Activated gamma-delta T cell treated with Interleukin-2 at 50 U/mL for 16 hours (primary cell): ENCODE data around the gene LRCH2.

Experiments
- DNase-seq: peaks from one replicate; pipeline ENCODE4 v3.0.0-alpha.2; 2020

The LRCH2 gene

GRCh38 chrX:115192244-115192700, 41.6 kb downstream of the LRCH2 start:
- DNase-seq, result no peak

DNA sequence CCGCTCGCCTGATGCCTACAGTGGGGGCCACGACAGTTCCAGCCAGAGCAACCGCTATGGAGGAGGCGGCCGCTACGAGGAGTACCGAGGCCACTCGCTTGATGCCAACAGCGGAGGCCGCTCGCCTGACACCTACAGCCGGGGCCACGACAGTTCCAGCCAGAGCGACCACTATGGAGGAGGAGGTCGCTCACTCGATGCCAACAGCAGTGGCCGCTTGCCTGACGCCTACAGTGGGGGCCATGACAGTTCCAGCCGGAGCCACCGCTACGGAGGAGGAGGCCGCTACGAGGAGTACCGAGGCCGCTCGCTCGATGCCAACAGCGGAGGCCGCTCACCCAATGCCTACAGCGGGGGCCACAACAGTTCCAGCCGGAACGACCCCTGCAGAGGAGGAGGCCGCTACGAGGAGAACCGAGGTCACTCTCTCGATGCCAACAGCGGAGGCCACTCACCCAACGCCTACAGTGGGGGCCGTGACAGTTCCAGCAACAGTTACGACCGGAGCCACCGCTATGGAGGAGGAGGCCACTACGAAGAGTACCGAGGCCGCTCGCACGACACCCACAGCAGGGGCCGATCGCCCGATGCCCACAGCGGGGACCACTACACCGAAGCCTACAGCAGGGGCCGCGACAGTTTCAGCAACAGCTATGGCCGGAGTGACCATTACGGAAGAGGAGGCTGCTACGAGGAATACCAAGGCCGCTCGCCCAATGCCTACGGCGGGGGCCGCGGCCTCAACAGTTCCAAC, 42.2 kb downstream of the LRCH2 start:
- no peak for DNase-seq

DNA sequence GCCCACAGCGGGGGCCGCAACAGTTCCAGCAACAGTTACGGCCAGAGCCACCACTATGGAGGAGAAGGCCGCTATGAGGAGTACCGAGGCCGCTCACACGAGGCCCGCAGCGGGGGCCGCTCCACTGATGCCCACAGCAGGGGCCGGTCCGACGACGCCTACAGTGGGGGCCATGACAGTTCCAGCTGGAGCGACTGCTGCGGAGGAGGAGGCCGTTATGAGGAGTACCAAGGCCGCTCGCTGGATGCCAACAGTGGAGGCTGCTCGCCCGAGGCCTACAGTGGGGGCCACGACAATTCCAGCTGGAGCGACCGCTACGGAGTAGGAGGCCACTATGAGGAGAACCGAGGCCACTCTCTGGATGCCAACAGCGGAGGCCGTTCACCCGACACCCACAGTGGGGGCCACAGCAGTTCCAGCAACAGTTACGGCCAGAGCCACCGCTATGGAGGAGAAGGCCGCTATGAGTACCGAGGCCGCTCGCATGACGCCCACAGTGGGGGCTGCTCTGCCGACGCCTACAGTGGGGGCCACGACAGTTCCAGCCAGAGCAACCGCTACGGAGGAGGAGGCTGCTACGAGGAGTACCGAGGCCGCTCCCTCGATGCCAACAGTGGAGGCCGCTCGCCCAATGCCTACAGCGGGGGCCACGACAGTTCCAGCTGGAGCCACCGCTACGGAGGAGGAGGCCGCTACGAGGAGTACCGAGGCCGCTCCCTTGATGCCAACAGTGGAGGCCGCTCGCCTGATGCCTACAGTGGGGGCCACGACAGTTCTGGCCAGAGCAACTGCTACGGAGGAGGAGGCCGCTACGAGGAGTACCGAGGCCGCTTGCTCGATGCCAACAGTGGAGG, 43.0 kb downstream of the LRCH2 start:
- no peak for DNase-seq

DNA sequence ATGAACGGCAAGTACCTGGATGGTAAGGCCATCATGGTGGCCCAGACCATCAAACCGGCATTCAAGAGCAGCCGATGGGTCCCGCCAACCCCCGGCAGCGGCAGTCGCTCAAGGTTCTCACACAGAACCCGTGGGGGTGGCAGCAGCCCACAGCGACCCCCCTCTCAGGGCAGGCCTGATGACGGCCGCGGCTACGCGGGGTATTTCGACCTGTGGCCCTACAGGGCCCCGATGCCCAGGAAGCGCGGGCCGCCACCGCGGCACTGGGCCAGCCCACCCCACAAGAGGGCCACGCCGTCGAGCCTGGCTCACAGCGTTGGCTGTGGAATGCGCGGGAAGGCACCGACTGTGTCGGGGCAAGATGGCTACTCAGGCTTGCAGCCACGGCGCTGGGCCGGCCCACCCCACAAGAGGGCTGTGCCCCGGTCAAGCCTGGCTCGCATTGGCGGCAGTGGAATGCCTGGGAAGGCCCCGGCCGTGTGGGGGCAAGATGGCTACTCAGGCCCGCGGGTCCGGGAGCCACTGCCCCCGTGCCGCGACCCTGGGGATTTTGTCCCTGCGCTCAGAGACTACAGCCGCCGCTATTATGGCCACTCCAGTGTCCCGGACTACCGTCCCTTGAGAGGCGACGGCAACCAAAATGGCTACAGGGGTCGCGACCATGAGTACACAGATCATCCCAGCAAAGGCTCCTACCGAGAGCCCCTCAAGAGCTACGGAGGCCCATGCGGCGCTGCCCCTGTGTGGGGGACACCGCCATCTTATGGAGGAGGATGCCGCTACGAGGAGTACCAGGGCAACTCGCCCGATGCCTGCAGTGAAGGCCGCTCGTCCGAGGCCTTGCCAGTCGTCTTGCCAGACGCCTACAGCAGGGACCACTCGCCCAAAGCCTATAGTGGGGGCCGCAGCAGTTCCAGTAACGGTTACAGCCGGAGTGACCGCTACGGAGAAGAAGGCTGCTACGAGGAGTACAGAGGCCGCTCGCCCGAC, 44.0 kb downstream of the LRCH2 start:
- DNase-seq, result no peak

- DNase-seq, result no peak
These were observed 44.8 kb downstream of the LRCH2 start, which contains the start of gene RBMXL3 for GRCh38 chrX:115189110-115189509. TSS of gene RBMXL3 (plus strand) at chrX:115189410. CDS start at chrX:115189442, 32 bp downstream.

DNA sequence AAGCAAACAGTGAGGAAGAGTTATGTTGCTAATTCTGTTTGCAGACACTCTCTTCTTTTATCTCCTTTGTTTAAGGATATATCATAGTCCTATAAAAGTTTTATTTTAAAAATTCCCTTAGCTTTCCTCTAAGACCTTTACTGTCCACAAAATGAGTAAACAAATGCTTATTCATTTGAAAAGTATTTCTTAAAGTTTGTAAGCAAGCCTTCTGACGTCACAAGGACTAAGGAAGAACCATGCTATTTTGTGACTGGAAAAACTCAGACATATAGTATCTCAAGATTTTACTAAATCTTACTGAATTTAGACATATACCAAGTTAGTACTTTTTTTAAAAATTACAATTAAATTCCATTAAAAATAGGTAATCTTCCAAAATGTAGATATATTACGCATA, 49.9 kb downstream of the LRCH2 start:
- no peak for DNase-seq

GRCh38 chrX:115178473-115178872, 55.4 kb downstream of the LRCH2 start:
- no peak for DNase-seq

DNA sequence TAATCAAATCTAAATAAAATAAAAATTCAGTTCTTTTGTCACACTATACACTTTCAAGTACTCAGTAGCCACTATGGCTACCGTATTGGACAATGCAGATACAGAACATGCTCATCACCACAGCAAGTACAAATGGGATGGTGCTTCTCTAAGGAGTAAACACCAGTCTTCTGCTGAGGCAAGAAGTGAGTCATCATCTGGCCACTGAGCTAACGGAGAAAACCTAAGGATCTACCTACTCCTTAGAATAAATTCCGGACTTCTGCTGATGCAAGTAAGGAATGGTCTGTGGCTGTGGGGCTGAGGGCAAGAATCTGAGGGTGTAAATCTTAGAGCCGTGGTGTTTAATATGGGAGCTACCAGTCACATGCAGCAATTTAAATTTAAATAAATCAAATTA, 56.0 kb downstream of the LRCH2 start:
- DNase-seq, result no peak

GRCh38 chrX:115174548-115174947, 59.3 kb downstream of the LRCH2 start:
- DNase-seq, result no peak

DNA sequence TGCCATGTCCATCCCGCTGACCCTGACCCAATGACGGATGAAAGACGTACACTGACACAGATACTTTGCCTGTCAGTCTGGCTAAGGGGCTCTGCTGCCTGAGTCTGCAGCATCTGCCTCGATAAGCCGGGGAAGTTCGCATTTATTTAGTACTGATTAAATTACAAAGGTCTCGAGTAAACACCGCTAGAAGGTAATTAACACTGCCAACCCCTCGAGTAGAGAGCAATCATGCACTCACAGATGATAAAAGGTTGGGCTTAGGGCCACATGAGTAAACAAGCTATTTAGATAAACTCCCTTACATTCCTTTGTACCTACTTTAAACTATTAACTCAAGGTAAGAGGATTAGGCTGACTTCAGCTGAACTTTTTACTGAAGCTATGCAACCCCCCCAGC, 60.7 kb downstream of the LRCH2 start:
- no peak for DNase-seq

DNA sequence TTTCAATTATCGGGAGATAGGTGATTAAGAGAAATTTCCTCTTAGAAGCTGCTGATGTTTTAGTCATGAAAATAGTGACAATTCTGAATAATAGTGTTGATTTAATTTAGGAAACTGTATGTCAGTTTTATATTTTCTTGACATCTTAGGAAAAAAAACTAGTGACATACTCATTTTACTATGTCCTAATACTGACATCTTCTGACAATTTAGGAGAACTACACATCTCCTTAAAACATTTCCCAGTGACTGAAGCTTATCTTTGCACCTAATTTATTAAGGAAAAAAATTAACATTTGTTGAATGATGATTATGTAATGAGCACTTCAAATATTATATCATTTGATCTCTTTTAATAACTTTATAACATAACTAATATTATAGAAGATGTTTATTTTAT, 86.7 kb downstream of the LRCH2 start:
- no peak for DNase-seq

GRCh38 chrX:115142057-115142456, 91.8 kb downstream of the LRCH2 start:
- DNase-seq, result no peak

DNA sequence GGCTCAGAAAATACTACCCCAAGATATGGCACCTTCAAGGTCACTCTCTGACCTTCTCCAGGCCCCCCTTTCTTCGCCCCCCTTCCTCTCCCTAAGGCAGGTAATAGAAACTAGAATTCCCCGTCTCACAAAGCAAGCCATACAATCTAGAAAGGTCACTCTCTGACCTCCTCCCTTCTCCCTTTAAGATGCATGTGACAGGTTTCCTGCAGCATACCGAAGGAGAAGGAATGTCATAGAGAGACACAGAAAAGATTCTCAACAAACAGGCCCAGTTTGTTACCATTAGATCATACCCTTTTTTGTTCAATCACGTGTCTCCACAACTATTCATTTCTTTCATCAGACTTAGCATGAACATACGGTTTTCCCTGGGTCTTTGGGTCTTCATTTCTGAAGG, 95.9 kb downstream of the LRCH2 start:
- no peak for DNase-seq

GRCh38 chrX:115134382-115134781, 99.5 kb downstream of the LRCH2 start:
- DNase-seq, result no peak

DNA sequence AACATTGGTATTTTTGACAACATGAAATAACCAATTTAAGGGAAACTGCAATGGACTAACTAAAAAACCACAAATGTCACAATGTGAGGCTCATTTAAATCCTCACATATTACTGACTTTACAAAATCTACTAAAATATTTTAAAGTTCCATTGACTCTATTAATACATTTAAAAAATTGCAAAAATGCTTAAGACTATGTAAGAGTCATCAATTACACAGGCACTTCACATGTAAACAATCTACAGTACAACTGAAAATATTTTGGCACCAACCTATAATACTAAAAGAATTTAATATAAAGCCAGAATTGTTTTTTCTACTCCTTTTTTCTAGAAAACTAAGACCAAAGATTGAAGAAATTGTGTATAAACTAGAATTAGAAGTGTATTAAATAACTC, 121.5 kb downstream of the LRCH2 start:
- no peak for DNase-seq

DNA sequence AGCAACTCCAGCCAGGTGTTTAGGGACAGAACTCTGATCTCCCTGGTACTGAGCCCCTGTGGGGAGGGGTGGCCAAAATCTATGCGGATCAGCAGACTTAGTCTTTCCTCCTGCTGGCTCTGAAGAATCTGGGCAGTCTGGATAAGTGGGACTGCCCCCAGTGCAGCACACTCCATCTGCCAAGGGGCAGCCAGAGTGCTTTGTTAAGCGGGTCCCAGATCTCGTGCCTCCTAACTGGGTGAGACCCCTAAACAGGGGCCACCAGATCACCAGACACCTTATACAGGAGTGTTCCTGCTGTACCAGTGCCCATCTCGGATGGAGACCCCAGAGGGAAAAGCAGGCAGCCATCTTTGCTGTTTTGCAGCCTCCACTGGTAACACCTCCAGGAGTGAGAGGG, 135.0 kb downstream of the LRCH2 start:
- no peak for DNase-seq

- no peak for DNase-seq
These were observed 140.7 kb downstream of the LRCH2 start for GRCh38 chrX:115093191-115093590.

DNA sequence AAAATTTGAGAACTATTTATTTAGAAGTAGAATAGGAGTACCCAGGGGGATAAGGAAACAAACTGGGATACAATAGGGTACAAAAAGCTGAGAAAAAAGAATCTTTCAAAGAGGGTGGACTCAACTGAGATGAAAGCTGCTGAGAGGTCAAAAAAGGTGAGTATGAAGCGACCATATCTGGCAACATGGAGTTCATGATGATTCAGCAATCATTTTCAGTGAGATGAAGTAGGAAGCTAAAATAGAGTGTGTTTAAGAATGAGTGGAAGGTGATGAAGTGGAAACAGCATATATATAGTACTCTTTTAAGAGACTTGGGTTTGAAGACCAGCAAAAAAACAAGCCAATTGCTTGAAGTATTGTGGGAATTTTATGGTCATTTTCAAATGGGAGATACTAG, 144.5 kb downstream of the LRCH2 start:
- DNase-seq, result no peak

DNA sequence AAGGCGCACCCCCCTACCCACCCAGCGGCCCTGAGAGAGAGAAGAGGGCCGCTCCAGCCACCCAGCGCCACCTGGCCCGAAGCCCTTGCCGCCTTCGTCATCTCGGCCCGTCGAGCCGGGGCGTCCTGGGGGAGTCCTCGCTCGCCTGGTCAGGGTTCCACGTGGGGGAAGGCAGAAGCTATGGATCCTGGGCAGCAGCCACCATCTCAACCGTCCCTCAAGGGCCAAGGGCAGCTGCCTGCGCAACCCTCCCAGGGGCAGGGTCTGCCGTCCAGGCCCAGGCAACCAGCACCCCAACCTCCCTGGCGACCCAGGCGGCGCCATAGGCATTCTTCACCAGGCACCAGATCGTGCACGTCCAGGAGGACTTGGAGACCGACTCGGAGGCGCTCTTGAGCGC, 165.0 kb downstream of the LRCH2 start:
- no peak for DNase-seq

DNA sequence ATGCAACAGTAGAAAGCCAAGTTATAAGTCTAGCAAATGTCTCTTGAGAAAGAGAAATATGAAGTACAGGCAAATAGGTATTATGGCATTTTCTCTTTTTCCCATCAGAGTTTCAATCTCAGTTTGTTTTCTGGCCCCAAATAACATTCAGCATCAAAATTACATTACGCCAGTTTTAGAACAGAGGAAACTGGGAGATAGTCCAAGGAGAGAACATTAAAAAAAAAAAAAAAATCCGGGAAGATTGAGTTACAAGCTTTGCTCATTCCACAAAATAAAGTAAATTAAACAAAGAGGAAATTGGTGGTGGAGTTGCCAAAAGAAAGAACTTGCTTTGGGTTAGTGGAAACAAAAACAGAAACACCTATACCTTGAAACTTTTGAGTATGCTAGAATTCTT, 166.1 kb downstream of the LRCH2 start:
- no peak for DNase-seq

DNA sequence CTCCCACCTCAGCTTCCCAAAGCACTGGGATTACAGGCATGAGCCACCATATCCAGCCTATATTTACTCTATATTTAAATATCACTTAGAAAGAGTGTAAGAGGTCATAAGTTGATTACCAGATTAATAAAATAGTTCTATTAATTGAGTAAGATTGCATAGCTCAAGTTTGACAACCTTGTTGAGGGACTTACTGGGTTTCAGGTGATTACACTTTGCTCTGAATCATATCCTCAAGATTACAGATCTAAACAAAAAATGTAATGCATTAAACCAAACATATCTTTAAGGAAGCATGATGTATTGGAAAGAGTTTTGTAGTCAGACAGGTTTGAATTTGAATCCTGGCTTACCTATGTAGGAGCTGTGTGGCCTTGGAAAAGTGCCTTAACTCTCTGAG, 168.6 kb downstream of the LRCH2 start:
- DNase-seq, result no peak
